ENCODE measurements around the gene DUSP14.

GRCh38 chr17:37503148-37503547, 13.5 kb downstream of the DUSP14 start:
- TF ChIP-seq CTCF (IDR thresholded peaks at IDR 0.05) (no peak), POLR2A (IDR thresholded peaks at IDR 0.05) (no peak)
